ENCODE measurements around the gene USP44.
"Not testable (repeated sequence)": the region's sequence is repeated elsewhere in the genome, so short reads cannot be mapped to it uniquely, and the experiment has no call there.

USP44 gene

GRCh38 chr12:95505039-95505438 is 46.2 kb downstream of the USP44 start:
- DNase-seq = no peak

GRCh38 chr12:95504140-95504539 is 47.1 kb downstream of the USP44 start:
- DNase-seq = no peak

GRCh38 chr12:95499772-95500171 is 51.5 kb downstream of the USP44 start:
- no peak for DNase-seq

GRCh38 chr12:95498968-95499367 is 52.3 kb downstream of the USP44 start:
- no peak for DNase-seq

GRCh38 chr12:95497031-95497430 is 54.2 kb downstream of the USP44 start:
- DNase-seq = no peak

GRCh38 chr12:95495433-95495832 is 55.8 kb downstream of the USP44 start:
- no peak for DNase-seq

- DNase-seq = no peak
Measured at GRCh38 chr12:95494888-95495287, 56.4 kb downstream of the USP44 start.

- DNase-seq = no peak
Measured at GRCh38 chr12:95492462-95492861, 58.8 kb downstream of the USP44 start.

GRCh38 chr12:95487024-95487423 is 64.3 kb downstream of the USP44 start:
- no peak for DNase-seq

- no peak for DNase-seq
Measured at GRCh38 chr12:95484524-95484923, 66.8 kb downstream of the USP44 start.

- DNase-seq = not testable (repeated sequence)
Measured at GRCh38 chr12:95482564-95482963, 68.7 kb downstream of the USP44 start.

GRCh38 chr12:95481888-95482287 is 69.4 kb downstream of the USP44 start:
- no peak for DNase-seq

GRCh38 chr12:95481072-95481471 is 70.2 kb downstream of the USP44 start:
- DNase-seq = no peak

GRCh38 chr12:95480230-95480629 is 71.0 kb downstream of the USP44 start:
- DNase-seq = no peak

GRCh38 chr12:95474660-95474958 is 76.7 kb downstream of the USP44 start:
- peak in 1 of 2 experiments; percentile 23 for DNase-seq

GRCh38 chr12:95473884-95474659 is 77.2 kb downstream of the USP44 start, which contains the start of gene METAP2:
Gene METAP2 (plus strand): TSS chr12:95474152. CDS start chr12:95474180, 28 bp downstream.
- peak; percentile 90 to 93 for DNase-seq

- DNase-seq = peak; percentile 9 to 54
Measured at GRCh38 chr12:95473231-95473883, 77.9 kb downstream of the USP44 start.

- DNase-seq = no peak
Measured at GRCh38 chr12:95470300-95470699, 81.0 kb downstream of the USP44 start.
